HL-60 (cell line): ENCODE data around the gene MRPS7.

Experiments
- POLR2AphosphoS5 ChIP-seq: IDR thresholded peaks from 2 replicates; pipeline ENCODE4 v1.6.1; 2012; ENCODE audit warnings: low read depth
- TF ChIP-seq, protein P1 (sequence below): IDR thresholded peaks from one replicate; pipeline ENCODE4 v1.5.1; 2011; ENCODE audit warnings: low read length, control low read depth, inconsistent platforms; ENCODE audit not compliant: insufficient read depth
- TF ChIP-seq, protein P2 (sequence below): IDR thresholded peaks from 2 replicates; pipeline ENCODE4 v1.6.1; 2012; ENCODE audit warnings: low read depth; ENCODE audit not compliant: insufficient replicate concordance

DNA sequence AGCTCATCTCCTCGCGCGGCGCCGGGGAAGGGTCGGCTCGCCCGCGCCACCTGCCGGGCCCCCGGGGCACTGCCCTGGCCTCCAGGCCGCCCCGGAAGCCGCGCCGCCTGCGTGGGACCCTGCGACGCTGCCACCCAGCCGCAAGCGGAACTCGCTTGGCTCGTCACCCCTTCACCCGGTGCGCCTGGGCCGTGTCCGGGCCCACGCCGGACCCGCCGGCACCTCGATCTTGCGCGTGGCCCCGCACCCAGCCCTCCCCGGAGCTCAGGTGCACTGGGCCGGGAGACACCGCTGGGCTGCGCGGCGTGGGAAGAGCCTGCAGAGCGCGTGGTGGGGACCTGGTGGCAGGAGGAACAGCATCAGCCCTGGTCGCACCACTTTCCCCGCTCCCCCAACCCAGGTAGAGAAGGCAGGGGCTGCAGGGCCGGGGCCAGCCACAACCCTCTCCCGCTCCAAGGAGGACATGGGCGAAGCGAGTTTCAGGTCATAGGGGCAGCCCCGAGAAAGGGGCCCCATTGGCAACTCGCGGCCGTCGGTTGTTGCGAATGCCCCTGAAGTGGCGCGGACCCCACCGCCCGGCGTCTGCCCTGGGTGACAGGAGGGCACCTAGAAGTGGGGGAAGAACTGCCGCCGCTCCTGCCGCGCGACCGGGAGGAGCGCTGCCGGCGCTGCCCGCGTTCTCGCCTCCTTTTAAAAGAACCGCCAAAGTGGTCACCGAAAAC, 9.7 kb downstream of the MRPS7 start:
- no peak; the same call in 1 of the 2 replicates for TF ChIP-seq POLR2AphosphoS5
- TF ChIP-seq, protein P1, sequence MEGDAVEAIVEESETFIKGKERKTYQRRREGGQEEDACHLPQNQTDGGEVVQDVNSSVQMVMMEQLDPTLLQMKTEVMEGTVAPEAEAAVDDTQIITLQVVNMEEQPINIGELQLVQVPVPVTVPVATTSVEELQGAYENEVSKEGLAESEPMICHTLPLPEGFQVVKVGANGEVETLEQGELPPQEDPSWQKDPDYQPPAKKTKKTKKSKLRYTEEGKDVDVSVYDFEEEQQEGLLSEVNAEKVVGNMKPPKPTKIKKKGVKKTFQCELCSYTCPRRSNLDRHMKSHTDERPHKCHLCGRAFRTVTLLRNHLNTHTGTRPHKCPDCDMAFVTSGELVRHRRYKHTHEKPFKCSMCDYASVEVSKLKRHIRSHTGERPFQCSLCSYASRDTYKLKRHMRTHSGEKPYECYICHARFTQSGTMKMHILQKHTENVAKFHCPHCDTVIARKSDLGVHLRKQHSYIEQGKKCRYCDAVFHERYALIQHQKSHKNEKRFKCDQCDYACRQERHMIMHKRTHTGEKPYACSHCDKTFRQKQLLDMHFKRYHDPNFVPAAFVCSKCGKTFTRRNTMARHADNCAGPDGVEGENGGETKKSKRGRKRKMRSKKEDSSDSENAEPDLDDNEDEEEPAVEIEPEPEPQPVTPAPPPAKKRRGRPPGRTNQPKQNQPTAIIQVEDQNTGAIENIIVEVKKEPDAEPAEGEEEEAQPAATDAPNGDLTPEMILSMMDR: peak; percentile 39
- TF ChIP-seq, protein P2, sequence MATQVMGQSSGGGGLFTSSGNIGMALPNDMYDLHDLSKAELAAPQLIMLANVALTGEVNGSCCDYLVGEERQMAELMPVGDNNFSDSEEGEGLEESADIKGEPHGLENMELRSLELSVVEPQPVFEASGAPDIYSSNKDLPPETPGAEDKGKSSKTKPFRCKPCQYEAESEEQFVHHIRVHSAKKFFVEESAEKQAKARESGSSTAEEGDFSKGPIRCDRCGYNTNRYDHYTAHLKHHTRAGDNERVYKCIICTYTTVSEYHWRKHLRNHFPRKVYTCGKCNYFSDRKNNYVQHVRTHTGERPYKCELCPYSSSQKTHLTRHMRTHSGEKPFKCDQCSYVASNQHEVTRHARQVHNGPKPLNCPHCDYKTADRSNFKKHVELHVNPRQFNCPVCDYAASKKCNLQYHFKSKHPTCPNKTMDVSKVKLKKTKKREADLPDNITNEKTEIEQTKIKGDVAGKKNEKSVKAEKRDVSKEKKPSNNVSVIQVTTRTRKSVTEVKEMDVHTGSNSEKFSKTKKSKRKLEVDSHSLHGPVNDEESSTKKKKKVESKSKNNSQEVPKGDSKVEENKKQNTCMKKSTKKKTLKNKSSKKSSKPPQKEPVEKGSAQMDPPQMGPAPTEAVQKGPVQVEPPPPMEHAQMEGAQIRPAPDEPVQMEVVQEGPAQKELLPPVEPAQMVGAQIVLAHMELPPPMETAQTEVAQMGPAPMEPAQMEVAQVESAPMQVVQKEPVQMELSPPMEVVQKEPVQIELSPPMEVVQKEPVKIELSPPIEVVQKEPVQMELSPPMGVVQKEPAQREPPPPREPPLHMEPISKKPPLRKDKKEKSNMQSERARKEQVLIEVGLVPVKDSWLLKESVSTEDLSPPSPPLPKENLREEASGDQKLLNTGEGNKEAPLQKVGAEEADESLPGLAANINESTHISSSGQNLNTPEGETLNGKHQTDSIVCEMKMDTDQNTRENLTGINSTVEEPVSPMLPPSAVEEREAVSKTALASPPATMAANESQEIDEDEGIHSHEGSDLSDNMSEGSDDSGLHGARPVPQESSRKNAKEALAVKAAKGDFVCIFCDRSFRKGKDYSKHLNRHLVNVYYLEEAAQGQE: peak; percentile 7
